HG03460 (cell line): Measurements from ENCODE around the gene PRR16.

Source experiments
- ATAC-seq: cut with Tn5 transposase; IDR thresholded peaks from one replicate; pipeline ENCODE4 v1.9.1; 2021; ENCODE audit not compliant: unreplicated experiment

The PRR16 gene

DNA sequence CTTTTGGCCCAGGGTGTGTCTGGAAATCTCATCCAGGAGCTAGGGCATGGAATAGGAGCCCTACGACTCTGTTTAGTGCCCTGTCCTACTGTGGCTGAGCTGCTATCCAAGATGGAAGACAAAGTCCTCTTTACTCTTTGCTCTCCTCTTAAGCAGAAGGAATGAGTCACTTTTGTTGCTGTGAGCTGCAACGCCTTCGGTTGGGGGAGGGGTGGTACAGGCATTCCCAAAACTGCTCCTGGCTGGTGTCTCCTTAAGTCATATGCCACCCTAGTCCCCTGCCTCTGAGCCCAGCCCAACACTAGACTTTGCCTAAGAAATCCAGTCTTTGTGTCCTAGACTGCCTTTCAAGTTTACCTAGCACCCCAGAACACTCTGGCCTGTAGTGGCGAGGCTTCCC is 99.9 kb downstream of the PRR16 start:
- ATAC-seq = no peak

DNA sequence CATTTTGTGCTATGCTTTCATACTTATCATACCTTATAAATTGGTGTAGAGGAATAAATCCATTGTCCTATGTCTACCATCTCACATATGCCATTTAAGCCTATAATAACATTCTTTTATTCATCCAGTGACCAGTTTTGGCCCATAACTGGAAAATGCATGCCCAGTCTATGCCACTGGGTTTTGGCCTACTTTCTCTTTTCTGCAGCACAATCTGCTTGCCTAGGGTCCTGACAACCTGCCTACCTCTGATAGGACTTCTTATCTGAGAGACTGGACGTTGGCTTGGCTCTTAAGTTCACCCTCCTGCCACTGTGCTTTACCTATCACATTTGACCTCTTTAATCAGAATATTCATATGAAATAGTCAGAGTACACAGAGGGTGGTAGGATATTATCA is 103.0 kb downstream of the PRR16 start:
- ATAC-seq = no peak

DNA sequence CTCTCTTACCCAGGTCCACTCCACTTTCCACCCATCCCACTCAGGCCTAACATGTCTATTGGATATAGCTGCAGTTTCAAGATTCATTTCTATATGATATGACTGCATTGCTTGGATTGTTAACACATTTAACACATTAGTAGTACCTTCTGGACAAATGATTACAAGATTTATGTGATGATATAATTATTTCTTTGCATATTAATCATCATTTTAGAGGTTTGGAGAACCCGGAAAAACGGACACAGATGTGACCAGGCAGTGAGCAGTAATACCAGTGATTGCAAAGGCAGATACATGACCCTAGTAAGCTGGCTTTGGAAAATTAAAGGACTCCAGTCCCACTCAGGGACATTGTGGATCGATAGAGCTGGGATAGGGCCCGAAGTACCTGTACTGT is 103.8 kb downstream of the PRR16 start:
- no peak for ATAC-seq

DNA sequence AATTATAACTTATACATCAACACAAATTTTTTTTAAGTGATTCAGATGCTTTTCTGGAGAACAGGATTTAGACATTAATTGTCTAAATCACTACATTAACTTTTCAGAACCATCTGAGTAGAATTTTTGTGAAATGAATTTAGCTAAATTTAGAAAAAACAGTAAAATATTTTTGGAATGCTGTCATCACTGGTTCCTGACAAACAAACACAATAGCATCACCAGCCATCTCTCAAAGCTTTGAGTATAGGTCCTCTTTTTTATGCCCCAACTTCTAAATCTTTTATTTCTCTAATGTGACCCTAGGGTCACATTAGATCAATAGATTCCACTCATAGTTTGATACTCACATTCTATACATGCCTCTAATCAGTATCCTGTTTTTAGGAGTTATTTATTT is 104.6 kb downstream of the PRR16 start:
- no peak for ATAC-seq

DNA sequence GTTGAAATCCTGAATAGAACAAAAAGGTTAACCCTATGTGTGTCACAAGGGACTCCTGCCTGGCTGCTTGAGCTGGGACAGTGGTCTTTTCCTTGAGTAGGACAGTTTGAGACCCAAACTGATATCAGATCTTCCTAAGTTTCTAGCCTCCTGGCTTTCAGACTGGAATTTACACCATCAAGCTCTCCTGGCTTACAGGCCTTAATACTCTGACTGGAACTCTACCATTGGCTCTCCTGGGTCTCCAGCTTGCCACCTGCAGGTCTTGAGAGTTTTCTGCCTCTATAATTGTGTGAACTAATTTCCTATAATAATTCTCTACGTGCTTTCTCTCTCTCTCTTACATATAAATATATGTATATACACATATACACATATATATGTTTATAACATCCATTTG is 112.5 kb downstream of the PRR16 start:
- ATAC-seq = no peak

DNA sequence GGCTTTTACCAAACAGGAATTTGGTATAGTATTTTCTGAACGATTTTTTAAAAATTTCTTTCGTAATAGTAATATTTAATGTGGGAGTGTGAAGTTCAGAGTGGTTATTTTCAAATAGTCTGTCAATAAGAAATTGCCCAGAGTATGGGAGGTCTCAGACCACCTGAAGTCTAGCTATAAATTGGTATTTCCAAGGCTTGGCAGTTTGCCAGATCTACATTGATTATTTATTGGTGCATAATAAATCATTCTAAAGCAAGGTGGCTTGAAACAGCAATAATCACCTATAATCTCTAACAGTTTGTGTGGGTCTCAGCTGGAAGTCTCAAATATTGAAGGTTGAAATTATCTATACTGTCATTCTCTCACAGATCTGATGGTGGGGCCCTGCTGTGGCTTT is 118.5 kb downstream of the PRR16 start:
- no peak for ATAC-seq

DNA sequence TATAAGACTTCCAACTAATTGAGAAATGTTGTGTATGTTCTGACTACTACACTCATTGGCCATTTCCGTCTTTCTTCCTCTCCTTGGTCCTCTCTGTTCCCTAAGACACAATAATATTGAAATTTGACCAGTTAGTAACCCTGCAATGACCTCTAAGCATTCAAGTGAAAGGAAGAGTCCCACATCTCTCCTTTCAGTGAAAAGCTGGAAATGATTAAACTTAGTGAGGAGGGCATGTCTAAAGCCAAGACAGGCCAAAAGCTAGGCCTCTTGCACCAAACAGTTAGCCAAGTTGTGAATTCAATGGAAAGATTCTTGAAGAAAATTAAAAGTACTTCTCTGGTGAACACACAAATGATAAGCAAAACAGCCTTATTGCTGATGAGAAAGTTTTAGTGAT is 122.5 kb downstream of the PRR16 start:
- ATAC-seq = no peak

DNA sequence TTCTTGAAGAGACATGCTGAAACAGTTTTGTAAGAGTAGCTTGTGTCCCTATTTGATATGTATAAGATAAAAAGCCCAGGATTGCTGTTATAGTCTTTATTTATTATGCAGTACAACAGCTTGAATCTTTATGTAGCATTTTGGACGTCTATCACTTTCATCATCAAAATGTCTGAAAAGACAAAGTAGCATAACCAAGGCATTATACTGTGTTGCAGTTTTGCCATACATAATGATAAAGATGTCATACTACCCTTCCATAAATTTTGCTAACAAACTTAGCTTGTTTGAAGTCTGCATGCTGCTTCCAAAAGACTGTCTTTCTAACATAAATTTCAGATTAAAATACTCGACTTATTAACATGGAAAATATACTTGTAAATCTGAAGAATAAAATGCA is 127.8 kb downstream of the PRR16 start:
- ATAC-seq = no peak

DNA sequence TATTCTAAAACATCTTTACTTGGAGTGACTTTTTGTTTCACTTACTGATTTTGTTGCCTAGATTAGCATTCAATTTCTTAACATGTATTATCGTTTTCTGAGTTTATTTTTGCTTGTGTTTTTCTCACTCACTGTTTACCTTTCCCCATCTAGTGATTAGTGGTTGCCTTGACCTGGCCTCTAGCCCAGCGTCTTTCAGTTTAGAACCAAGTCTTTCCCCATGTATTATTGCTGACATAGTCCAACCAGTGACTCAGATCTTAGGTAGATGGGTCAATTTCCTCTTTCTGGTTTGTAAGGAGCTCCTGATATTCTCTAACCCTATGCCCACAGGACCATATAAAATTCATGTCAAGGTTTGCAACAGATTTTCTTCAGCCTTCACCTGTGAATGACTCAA is 135.5 kb downstream of the PRR16 start:
- no peak for ATAC-seq

DNA sequence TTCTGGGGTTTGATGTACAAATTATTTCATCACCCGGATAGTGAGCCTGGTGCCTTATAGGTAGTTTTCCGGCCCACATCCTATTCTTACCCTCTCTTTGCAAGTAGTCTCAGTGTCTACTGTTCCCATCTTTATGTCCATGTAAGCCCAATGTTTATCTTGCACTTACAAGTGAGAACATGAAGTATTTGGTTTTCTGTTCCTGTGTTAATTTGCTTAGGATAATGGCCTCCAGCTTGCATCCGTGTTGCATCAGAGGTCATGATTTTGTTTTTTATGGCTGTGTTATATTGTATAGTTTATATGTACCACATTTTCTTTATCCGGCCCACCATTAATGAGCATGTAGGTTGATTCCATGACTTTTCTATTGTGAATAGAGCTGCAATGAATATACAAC is 136.5 kb downstream of the PRR16 start:
- no peak for ATAC-seq

DNA sequence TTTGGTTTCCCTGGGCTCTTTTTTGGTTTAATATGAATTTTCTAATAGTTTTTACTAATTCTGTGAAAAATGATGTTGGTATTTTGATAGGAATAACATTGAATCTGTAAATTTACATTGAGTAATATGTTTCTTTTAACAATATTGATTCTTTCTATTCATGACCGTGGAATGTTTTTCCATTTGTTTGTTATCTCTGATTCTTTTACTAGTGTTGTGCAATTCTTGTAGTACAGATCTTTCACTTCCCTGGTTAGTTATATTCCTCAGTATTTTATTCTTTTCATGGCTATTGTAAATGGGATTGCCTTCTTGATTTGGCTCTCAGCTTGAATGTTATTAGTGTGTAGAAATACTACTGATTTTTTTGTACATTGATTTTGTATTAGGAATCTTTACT is 137.9 kb downstream of the PRR16 start:
- ATAC-seq = no peak

DNA sequence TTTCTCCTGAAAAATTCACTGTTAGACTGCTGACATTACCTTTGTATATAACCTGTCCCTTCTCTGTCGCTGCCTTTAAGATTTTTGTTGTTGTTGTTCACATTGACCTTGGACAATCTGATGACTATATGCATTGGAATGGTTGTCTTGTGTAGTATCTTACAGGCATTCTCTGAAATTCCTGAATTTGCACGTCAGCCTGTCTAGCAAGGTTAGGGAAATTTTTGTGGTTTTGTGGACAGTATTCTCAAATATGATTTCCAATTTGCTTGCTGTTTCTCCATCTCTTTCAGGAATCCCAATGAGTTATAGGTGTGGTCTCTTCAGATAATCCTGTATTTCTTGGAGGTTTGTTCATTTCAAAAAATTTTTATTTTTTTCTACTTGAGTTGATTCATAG is 140.8 kb downstream of the PRR16 start:
- no peak for ATAC-seq

DNA sequence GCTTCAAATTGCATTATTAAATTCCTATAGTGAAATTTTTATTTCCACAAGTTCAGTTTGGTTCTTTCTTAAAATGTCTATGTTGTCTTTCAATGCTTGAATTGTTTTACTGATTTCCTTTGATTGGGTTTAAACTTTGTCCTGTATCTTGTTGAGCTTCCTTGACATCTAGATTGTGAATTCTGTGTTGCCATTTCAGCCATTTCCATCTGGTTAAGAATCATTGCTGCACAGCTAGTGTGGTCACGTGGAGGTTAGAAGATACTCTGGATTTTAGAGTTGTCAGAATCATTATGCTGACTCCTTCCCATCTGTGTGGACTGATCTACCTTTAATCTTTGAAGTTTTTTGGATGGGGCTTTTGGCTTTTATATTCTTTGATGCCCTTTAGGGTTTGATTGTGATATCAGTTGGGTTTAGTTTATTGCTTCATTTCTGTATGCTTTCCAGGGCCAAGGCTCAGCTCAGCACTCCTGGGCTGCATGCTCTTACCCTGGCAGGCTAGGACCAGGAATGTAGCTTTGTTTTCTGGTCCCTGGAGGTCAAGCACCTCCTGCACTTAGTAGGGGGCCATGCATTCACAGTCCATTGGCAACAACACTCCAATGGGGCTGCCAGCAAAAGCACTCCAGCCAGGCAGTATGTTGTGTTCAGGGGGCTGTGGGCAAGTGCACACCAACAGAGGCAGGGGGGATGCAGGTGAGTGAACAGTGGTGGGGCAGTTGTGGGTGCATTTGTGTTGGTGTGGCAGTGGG is 141.4 kb downstream of the PRR16 start:
- no peak for ATAC-seq

DNA sequence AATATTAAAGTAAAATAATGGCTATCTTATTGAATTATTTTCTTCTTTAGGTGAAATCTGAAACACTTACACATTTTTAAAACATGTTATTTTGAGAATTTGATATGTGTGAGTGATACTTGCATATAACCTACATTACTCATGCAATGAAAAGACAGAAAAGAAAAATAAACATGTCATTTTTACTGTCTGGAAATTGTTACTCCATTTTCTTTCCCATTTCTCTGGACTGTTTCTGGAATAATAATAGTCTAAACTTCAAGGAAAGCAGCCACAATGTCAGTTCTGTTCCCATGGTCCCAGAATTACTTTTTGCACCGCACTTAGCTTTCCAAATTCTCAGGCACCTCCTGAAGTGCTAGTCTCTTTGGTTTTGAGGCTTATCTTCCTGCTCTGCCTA is 145.5 kb downstream of the PRR16 start:
- no peak for ATAC-seq

DNA sequence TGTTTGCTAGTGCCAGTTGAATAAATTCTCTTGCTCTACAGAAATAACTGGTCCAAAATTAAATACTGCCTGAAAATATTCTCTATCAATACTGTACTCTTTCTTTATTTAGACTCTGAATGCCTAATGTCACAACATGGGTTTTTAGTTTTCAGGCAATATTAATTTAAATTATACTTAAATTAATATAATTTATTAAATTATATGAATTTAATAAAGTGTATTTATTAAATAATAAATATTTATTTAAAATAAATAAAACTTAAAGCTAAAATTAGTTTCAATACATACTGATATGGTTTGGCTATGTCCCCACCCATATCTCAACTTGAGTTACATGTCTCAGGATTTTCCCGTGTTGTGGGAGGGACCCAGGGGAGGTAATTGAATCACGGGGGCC is 146.0 kb downstream of the PRR16 start:
- no peak for ATAC-seq

DNA sequence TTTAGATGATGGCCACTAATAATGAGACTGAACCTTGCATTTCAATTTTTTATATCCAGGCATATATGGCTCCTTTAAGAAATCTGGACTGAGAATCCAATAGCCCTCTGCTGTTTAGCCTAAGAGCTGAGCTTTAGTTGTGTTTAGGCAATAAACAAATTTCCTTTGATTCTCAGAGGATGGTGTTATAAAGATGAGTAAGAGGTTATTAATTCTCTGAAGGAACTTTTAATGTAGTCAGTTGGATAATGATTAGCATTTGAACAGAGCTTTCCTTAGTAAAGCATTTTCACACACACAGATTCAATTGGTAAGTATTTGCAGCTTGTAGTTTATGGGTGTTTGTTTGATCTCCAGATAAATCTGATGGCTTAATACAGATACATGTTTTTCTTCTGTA is 149.6 kb downstream of the PRR16 start:
- no peak for ATAC-seq

DNA sequence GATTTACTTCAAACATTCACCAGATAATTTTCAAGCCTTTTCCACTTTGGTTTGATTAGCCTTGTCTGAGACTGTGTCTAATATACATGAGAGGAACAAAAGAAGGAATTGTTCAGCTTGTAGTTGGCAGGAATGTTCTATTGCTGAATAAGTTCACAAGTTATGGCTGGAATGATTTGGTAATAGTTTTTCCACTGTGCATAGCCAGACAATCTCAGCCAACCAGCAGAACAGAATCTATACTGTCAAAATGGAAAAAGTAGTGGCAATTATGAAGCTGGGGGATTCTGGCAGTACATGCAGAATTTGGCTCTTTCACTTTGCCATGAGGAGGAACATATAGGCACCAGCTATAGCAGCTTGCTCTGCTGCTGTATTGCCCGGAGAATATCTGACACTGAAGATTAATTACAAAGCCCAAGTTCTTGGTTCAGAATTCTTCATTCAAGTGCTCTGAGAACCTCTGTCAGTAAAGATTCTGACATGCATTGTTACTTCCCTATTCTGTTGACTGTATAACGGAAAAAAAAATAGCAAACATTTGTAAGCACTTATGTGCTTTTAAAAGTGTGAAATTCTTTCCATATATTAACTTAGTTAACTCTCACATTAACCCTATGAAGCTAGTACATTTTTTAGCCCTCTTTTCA is 150.6 kb downstream of the PRR16 start:
- no peak for ATAC-seq

DNA sequence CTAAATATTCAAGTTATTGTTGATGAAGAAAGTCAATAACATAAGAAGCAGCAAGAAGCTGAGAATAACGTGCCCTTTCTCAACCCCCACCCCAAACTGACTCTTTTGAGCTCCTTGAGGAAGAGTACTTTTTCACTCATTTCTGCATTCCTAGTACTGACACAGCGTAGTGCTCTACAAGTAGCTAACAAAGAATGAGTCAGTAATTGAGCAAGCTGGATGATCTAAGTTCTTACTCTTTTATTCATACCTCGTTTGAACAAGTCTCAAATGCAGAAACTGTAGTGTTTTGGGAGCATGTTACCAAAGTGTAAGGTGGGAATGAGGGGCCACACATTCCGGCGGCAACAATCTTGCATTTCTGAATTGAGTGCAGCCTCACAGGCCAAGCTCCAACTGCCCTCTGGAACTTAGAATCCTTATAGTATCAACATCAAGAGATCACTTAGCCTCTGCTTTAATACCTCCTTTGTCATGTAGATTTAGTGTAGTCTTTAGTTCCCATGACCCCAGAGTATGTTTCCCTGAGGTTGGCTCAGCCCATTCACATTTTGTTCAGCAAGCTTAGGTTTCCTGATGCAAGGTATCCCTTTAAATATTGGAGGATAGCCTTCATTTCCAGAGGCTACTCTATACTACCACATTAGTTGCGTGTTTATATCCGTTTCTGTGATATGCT is 152.0 kb downstream of the PRR16 start:
- no peak for ATAC-seq

DNA sequence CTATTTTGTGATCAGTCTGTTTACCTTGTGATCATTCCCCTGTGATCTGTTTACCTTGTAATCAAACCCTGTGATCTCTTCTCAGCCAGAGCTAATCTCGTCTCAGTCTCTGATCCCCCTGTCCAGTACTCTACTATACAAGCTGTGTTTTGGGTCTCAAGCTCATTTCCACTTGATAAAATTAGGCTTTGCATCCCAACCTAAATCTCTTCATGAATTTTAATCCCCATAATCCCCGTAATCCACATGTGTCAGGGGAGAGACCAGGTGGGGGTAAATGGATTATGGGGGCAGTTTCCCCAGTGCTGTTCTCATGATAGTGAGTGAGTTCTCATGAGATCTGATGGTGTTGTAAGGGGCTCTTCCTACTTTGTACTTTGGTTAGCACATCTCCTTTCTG is 157.2 kb downstream of the PRR16 start:
- ATAC-seq = no peak

DNA sequence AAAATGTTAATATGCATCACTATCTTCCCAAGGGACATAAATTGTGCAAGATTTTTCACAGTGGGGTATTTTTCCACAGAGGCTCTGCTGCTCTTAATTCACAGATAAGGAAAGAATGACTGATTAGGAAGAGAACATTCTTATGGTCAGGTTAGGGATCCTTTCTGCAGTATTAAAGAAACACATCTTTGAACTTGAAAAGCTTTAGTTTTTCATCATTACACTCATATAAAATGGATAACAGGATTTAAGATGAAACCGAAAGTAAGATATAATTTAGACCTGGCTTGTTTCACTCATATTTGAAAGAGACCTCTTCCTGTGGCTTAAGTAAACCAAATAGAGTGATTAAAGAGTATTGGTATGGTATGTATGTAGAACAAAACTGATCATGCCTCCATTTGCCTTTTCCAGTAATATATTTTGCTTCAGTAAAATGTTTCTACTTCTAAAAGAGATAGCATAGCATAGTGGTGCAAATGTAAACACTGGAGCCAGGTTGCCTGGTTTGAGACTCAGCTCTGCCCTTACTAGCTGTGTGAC is 160.0 kb downstream of the PRR16 start:
- ATAC-seq = no peak

DNA sequence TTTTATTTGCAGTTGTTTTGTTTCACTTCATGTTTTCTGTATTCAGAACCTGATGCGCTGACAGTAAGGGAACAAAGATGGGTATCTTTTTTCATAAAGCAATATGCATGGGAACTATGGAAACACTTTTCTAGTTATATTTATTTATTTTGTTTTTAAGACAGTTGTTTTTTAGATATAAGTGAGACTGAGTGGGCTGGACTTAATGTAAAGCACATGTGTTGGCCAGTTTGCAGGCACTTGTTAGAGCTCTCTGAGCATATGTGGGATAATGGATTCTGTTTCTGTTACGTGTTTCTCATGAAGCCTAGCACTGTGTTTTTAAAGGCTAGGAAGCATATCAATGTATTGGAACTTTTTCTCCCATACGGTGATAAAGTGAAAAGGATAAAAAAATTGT is 164.1 kb downstream of the PRR16 start:
- ATAC-seq = no peak

DNA sequence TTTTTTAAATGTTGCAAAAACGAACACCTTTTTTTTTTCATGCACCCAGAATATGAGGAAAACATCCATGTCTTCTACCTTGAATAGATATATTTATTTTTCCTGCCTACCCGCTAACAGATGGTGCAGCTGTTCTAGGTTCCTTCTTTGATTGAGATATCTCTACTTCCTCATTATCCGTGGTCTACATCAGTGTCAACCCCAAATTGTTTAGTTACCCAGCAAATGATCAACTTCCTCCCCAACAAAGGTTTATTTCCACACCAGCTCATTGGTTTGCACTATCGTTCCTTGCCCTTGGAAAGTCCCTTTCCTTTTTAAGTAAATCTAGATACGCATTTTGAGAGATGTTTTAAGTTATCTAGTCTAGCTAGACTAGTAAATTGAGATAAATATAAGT is 166.4 kb downstream of the PRR16 start:
- ATAC-seq = no peak
